Cerebellar nuclear complex (tissue), 1 donor: ENCODE data around the gene PSAP.

Experiments
- DNase-seq, 2 experiments: peaks; one replicate each; lab custom pipeline; 2025; lab: John Stamatoyannopoulos, UW

PSAP gene

DNA sequence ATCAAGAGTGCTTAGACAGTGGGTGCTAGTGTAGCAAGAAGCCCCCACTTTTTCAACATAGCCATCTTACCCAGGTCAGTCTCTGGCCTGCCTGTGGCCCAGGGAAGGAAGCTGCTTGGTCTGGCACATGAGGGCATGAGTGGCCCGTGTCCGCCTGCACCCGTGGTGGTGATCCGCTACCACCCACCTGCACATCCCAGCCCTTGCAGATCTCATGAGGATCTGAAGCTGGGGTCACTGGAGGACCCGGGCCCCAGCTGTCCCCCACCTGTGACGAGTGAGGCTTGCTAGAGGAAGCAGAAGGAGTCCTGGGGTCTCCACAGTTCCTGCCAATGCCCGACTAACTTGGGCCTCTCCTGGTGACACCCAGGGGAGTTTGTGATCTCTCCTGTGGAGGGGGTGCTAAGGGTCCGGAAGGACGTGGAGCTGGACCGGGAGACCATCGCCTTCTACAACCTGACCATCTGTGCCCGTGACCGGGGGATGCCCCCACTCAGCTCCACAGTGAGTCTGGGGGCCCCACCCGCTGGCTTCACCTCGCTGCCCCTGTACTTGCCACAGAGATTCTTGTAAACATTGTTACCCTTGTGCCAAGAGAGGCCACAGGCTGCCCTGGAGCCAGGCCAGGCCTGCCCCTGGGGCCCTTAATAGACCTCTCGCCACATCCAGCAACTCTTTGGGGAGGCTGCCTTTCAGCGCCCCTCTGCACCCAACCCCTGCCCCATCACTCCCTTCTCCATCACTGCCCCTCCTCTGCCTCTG, 67.0 kb downstream of the PSAP start:
- DNase-seq = no peak

GRCh38 chr10:71782917-71783490, 68.0 kb downstream of the PSAP start:
- no peak for DNase-seq

- no peak for DNase-seq
These were observed 68.7 kb downstream of the PSAP start for GRCh38 chr10:71782221-71782916.

GRCh38 chr10:71780719-71781118, 70.3 kb downstream of the PSAP start:
- no peak for DNase-seq

- DNase-seq = no peak
These were observed 70.9 kb downstream of the PSAP start for GRCh38 chr10:71780156-71780555.

DNA sequence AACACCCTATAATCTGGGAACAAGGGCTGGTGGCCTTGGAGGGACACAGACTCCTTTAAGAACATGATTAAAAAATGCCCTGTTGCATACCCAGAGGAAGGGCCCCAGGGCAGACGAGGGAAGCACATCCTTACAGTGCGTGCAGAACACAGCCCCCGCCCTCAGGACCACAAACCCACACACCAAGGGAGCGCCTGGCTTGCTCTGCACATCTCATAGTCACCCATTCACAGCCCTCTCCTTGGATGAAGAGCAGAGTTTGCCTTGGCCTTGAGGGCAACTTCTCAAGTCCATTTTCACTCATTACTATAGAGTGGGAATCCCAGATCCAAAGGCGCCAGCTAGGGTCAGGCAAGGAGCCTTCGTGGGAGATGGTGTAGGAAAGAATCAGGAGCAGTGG, 71.4 kb downstream of the PSAP start:
- DNase-seq = no peak

- no peak for DNase-seq
These were observed 72.8 kb downstream of the PSAP start for GRCh38 chr10:71778071-71778825.

GRCh38 chr10:71777213-71777985, 73.7 kb downstream of the PSAP start:
- DNase-seq = no peak

DNA sequence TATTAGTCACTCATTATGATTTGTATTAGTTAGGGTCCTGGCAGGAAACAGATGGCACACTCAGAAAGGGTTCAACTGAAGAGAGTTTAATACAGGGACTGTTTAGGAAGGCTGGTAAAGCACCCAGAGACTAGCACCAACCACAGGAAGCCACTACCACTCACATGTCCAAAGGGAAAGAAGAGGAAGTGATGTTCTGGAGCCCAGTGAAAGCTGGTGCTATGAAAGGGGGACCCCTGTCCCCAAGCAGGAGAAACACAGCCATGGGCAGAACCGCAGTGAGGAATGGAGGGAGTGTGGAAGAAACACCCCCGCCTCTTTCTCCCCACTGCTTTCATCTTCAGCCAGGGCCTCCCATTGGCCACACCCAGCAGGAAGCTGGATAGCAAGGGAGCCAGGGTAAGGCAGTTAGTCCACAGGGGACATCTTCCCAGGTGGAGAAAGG, 74.5 kb downstream of the PSAP start:
- no peak for DNase-seq

DNA sequence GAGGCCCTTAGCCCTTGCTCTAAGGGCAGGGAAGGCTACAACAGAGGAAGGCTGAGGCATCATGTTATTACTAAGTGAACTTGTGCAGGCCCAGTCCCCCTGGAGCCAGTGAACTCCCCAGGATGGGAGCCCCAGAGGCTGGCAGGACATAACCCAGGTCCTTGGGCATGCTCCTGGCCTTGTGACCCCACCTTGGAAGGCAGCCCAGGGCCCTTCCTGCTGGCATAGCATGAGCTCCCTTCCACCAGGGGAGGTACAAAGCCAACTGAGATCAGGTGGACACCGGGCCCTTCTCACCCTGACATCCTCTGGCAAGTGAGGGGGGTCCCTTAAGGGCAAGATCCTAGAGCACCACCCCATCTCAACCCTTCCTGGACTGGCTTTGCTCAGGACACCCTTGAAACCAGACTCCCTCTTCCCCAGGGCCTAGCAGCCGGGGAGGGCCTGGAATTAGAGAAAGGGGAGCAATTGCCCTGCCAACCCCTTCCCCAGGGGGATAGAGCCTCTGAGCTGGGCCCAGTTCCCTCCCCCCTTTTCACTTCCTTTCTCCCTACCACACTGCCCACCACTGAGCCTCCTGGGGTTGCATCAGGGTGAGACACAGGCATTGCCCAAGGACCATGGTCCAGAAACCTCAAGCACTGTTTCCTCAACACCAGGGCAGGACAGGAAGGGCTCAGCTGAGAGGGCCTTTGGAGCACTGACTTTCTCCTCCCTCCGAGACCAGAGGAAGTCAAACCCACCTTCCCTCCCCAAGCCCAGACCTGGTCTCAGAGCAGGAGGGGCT, 75.9 kb downstream of the PSAP start:
- no peak for DNase-seq

DNA sequence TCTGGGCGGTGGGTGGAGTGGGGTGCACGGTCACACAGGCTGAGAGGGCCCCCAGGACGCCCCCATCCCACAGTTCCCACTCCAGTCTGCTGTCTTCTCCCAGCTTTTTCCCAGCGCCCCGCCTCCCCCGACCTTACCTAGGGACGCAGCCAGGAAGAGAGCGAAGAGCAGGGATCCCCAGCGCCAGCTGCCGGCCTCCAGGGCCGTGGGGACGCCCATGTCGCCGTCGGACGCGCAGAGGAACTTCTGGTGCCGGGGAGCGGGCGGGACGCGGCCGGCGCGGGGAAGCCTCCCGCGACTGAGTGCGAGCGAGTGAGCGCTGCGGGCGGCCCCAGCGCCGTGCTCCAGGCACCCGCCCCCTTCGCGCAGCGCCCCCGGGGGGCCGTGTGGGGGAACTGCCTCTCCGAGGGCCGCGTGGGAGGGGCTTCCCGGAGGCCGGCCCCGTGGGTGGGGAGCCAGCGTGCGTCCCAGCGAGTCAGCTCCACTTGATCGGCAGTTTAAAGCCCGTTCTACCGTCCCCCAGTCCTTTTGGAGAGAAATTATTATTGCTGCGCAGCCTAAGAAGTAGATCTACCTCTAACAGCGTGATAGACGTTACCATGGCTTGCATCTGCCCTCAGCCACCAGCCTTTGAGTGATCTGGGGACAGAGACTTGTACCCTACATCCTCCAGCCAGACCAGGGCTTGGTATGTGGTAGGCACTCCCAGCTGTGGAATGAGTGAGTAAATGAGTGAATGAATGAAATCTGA, 77.7 kb downstream of the PSAP start, which contains the start of gene VSIR:
VSIR (minus strand) TSS at position 300 of the 751 bp plus-strand sequence; CDS start at position 219, 81 bp downstream.
- DNase-seq = no peak

DNA sequence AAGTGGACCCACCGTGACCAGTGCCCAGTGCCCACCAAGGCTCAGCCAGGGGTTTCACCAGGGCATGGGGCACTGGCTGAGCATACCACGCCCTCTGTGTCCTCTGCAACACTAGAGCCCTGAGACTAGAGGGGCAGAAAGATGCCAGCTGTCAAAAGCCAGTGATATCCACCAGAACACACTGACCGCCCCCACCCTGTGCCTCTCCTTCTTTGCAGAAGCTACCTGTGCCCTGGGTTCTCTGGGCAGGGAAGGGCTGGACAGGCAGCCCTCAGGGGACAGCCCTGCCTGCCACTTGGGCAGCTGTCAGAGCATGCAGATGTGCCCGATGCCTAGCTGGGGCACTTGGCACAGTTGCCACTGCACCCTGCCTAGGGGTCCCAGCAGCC, 78.2 kb downstream of the PSAP start:
- DNase-seq = no peak

- no peak for DNase-seq
These were observed 79.0 kb downstream of the PSAP start for GRCh38 chr10:71771821-71772617.

- DNase-seq = no peak
These were observed 79.8 kb downstream of the PSAP start for GRCh38 chr10:71771204-71771603.

GRCh38 chr10:71770789-71771188, 80.3 kb downstream of the PSAP start:
- no peak for DNase-seq

DNA sequence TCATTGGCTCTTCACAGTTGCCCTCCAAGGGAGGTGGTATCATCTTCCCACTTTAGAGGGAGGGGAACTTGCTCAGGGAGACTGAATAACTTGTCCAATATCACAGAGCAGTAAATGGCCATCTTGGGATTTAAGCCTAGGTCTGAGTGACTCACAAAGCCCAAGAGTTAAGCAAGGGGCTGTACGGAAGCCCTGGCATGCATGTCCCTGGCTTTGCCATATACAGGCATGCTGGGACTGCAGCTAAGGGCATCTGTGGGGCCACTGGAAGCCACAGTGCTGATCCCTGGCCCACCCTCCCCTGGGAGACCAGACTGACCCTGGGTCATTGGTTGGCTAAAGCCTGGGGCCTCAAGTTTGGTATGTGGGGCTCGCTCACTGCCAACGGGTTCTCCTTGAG, 80.8 kb downstream of the PSAP start:
- no peak for DNase-seq

GRCh38 chr10:71769279-71769823, 81.7 kb downstream of the PSAP start:
- no peak for DNase-seq

DNA sequence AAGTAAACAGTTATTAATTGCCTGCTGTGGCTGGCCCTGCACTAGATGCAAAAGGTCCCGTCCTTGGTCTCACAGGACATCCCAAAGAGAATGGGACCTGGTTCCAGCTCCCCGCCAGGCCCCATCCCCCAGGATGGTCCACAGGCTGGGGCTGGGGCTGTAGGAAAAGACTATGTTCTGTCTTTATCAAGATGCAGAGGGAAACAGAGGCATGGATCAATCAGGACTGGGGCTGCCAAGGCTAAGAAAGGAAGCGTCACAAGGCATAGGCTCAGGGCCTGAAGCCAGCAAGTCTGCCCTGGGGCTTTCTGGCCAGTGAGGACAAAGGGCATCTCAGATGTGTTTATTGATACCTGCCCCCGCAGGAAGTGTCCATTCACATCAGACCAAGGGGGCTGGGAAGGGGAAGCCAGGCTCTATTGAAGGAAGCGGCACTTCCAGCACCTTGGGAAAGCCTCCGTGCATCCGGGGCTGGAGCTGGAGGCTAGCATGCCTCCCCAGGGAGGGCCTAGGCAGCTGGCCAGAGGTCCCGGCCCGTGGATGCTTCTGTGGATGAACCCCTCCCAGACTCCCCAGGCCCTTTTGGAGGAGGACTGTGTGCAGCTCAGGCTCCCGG, 83.5 kb downstream of the PSAP start:
- no peak for DNase-seq
